HG03139 (cell line): Measurements from ENCODE around the gene NAP1L4.

Experiments
- ATAC-seq: cut with Tn5 transposase; IDR thresholded peaks from one replicate; pipeline ENCODE4 v1.9.1; 2021; ENCODE audit not compliant: unreplicated experiment

Gene NAP1L4

GRCh38 chr11:3011891-3012885 is 20.1 kb upstream of the NAP1L4 start:
- no peak for ATAC-seq

GRCh38 chr11:3010521-3011275 is 18.6 kb upstream of the NAP1L4 start:
- ATAC-seq: no peak

GRCh38 chr11:3010004-3010403 is 17.9 kb upstream of the NAP1L4 start:
- ATAC-seq: no peak

- no peak for ATAC-seq
Observed at GRCh38 chr11:3009481-3009880, 17.4 kb upstream of the NAP1L4 start.

- no peak for ATAC-seq
Observed at GRCh38 chr11:3008746-3009336, 16.7 kb upstream of the NAP1L4 start.

GRCh38 chr11:3007404-3008010 is 15.4 kb upstream of the NAP1L4 start:
- ATAC-seq: no peak

- ATAC-seq: no peak
Observed at GRCh38 chr11:3006505-3007260, 14.6 kb upstream of the NAP1L4 start.

GRCh38 chr11:3004481-3004880 is 12.4 kb upstream of the NAP1L4 start:
- ATAC-seq: no peak

GRCh38 chr11:3003396-3004231 is 11.5 kb upstream of the NAP1L4 start:
- no peak for ATAC-seq

GRCh38 chr11:3002871-3003270 is 10.7 kb upstream of the NAP1L4 start:
- ATAC-seq: no peak

- no peak for ATAC-seq
Observed at GRCh38 chr11:3002351-3002861, 10.3 kb upstream of the NAP1L4 start.

GRCh38 chr11:3001496-3001895 is 9.4 kb upstream of the NAP1L4 start:
- ATAC-seq: no peak

GRCh38 chr11:3000032-3000961 is 8.2 kb upstream of the NAP1L4 start:
- ATAC-seq: no peak

GRCh38 chr11:2999464-2999998 is 7.4 kb upstream of the NAP1L4 start:
- no peak for ATAC-seq

- ATAC-seq: no peak
Observed at GRCh38 chr11:2998073-2998850, 6.1 kb upstream of the NAP1L4 start.

GRCh38 chr11:2997406-2997805 is 5.3 kb upstream of the NAP1L4 start:
- no peak for ATAC-seq

- no peak for ATAC-seq
Observed at GRCh38 chr11:2996976-2997375, 4.8 kb upstream of the NAP1L4 start.
